CMK (cell line): ENCODE results near the gene LHX4.

Experiments used
- DNase-seq: peaks from one replicate; pipeline ENCODE4 v3.0.0-alpha.2; 2010; ENCODE audit warnings: low read depth

The LHX4 gene

DNA sequence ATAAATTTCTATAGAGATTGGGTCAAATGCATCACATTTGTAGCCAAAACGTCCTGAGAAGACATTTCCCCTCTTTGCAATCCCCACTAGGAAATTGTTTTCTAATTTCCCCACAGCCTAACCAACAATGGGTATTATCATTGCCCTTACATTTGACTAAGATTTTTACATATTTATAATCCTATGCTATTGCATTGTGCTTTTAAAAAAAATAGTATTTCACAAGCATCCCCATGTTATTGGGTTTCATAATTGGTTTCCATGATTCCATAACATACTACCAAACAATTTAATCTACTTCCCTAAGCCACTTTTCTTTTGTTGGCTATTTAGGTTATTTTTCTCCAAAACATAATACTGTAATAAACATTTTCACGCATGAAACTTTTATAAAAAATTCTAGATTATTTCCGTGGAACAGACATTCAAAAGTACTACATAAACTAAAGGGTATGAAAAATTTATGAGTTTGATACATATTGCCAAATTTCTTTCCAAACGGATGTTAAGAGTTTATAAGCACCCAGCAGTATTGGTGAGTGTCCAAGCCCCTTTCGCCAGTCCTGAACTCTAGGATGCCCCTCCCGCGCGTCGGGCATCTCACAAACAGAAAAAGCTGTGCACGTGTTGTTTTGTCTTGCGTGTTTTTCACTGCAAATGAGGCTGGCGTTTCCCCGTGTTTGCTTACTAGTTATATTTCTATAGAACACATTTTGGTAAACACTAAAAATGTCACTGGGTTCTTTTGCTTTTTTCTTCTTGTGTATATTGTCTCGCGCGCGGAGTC lies 2.0 kb upstream of the LHX4 start:
- DNase-seq = no peak

GRCh38 chr1:180228648-180229482 lies 1.2 kb upstream of the LHX4 start:
- no peak for DNase-seq

- DNase-seq = no peak
These were observed 339 bp downstream of the LHX4 start for GRCh38 chr1:180230416-180230790.

GRCh38 chr1:180230791-180231505 lies 884 bp downstream of the LHX4 start:
- no peak for DNase-seq

- DNase-seq = no peak
These were observed 1.4 kb downstream of the LHX4 start for GRCh38 chr1:180231506-180231921.

GRCh38 chr1:180231936-180232335 lies 1.9 kb downstream of the LHX4 start:
- no peak for DNase-seq

GRCh38 chr1:180232521-180233043 lies 2.5 kb downstream of the LHX4 start:
- no peak for DNase-seq

- DNase-seq = no peak
These were observed 3.3 kb downstream of the LHX4 start for GRCh38 chr1:180233191-180234011.

DNA sequence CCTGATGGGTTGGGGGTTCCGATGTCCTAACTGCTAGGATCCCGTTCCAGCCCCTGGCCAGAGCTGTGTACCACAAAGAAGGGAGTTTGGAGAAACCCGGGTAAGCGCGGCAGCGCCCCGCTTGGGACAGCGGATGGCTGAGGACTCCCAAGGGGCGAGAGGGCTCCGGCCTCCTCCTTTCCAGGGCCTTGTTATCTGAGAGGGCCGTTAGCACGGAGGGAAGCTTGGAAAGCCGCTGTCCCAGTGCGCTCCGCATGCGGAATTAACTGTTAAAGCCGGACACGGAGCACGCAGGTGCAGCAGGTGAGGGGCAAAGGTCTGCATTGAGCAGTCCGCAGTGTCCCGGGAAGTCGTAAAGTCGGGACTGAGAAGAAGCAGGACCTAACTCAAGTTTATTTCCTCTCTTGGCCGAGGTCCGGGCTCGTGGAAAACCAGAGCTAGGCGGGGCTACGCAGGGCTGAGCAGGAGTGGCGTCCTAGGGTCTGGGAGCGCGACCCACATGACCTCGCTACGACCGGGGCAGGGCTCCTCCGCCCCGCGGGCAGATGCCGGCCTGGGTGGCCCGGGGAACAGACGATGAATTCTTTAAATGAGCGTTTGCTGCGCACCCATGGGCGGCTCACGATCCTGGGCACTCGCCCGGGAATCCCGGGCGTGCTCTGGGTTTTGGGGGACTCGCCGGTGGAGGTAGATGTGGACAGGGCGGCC lies 4.5 kb downstream of the LHX4 start:
- DNase-seq = no peak

DNA sequence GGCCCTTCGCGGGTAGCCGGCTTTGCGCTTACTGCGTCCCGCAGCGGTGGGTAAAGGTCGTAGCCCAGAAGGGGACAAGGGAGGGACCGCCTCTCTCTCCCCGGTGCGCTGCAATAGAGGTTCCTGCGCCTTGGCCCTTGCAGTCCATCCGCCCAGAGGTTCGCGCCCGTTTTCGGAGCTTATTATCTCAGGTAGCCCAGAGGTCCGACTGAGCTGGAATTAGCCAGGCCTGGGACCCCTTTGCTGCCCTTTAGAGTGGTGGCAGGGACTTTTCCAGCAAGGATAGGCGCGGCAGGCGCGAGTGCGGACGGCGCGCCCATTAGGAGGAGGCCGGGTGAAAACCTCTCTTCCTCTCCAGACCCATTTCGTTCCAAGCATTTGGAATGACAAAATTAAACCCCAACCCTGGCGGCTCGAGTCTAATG lies 5.0 kb downstream of the LHX4 start:
- no peak for DNase-seq

GRCh38 chr1:180235502-180236239 lies 5.6 kb downstream of the LHX4 start:
- no peak for DNase-seq

GRCh38 chr1:180236698-180237509 lies 6.8 kb downstream of the LHX4 start:
- no peak for DNase-seq

DNA sequence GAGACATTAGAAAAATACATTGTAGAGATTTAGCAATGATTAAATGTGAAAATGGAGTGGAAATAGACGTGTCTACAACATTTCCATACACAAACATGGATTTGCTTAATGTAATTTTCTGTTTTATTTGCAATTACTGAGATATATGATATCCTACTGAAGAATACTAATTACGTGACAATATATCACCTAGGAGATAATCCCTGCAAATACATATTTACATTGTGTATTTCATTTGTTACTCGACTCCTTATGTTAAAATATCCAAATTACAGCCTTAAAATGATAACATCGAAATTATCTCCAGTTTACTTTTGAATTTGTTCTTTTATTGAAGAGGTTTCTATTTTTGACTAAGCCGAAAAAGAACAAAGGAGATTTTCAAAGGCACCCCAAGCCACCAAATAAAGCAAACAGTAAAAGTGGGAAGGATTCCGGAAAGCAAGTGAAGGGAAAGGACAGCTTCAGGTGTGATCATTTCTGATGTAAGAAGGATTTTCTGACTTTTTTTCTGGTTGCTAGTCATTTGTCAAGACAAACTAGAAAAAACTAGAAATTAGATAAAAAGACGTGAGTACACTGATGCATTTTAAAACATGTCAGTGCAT lies 7.9 kb downstream of the LHX4 start:
- no peak for DNase-seq

DNA sequence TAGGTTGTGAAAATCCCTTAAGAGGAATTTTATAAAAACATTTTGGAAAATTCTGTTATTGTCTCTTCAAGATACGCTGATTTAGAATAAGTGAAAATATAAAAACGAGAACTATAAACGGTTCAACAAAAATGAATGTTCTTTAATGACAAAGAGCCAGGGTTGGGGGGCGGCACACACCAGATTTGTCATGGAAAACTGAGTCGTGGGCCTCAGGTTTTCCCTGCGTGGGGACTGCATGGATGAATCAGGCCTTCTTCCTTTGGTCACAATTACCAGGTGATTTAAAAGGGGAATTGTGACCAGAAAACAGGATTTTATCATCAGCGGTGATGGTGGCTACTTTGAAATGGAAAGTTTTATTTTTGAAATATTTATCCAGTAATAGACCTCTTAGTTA lies 8.6 kb downstream of the LHX4 start:
- no peak for DNase-seq

- DNase-seq = no peak
These were observed 9.4 kb downstream of the LHX4 start for GRCh38 chr1:180239145-180240096.

- no peak for DNase-seq
These were observed 11.9 kb downstream of the LHX4 start for GRCh38 chr1:180241716-180242544.
